MG63 (cell line): Measurements from ENCODE around the gene GPAT2. TPM values are rescaled to one million over a fixed set of nuclear protein-coding genes. Genes with fewer than 3 reads are reported as not detected.
A peak's percentile ranks its signal among the peaks of the same experiment; 100 is the strongest.
"Not testable (repeated sequence)": the region's sequence is repeated elsewhere in the genome, so short reads cannot be mapped to it uniquely, and the experiment has no call there.

Experiments used
- DNase-seq: peaks from one replicate; pipeline ENCODE4 v3.0.0-alpha.2; 2020
- H3K27me3 ChIP-seq: fragments of 250-450 bp; sonication (Bioruptor Pico); 2 replicates; pipeline ENCODE4 v1.5.1; 2020; ENCODE audit warnings: mild to moderate bottlenecking, moderate library complexity
- H3K36me3 ChIP-seq: fragments of 250-450 bp; sonication (Bioruptor Pico); 2 replicates; pipeline ENCODE4 v1.5.1; 2020; ENCODE audit warnings: mild to moderate bottlenecking, moderate library complexity
- H3K4me3 ChIP-seq: fragments of 250-450 bp; sonication (Bioruptor Pico); 2 replicates; pipeline ENCODE4 v1.5.1; 2020; ENCODE audit warnings: mild to moderate bottlenecking, moderate library complexity
- H3K9me3 ChIP-seq: fragments of 250-450 bp; sonication (Bioruptor Pico); 2 replicates; pipeline ENCODE4 v1.5.1; 2020; ENCODE audit warnings: mild to moderate bottlenecking, moderate library complexity
- total RNA-seq: library from RNA; depleted of rRNA; stranded (reverse); fragments of >200 nt; shearing (Covaris generic); gene quantifications from 2 replicates; pipeline ENCODE4 v1.2.3, GENCODE V29; 2014; ENCODE audit warnings: low replicate concordance

Gene GPAT2
- total RNA-seq, 1 experiment from 2014 or later, result not detected

GRCh38 chr2:96067902-96068581 lies 33.3 kb upstream of the GPAT2 start:
- H3K27me3 ChIP-seq, DNase-seq, H3K9me3 ChIP-seq, H3K4me3 ChIP-seq, H3K36me3 ChIP-seq: not testable (repeated sequence)

GRCh38 chr2:96067098-96067660 lies 32.5 kb upstream of the GPAT2 start:
- H3K4me3 ChIP-seq, H3K36me3 ChIP-seq, H3K27me3 ChIP-seq, DNase-seq, H3K9me3 ChIP-seq: not testable (repeated sequence)

DNA sequence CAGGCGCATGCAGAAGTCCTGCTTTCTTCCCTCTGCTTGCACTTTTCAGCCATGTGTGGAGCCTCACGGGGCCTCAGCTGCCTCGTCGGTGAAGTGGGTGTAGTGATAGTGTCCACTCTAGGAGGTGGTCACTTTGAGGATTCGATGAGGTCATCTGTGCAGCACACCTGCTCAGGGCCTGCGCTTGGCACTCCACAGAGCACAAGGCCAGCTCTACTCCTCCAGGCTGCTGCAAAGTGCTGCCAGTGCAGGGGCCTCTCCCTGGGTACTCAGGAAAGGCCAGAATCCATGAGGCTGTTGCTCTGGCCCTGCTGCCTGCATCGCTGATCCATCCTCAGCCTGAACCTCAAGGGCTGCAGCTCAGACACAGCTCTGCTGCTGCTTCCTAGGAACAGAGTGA lies 31.8 kb upstream of the GPAT2 start:
- not testable (repeated sequence) for DNase-seq, H3K27me3 ChIP-seq, H3K4me3 ChIP-seq, H3K36me3 ChIP-seq, H3K9me3 ChIP-seq

DNA sequence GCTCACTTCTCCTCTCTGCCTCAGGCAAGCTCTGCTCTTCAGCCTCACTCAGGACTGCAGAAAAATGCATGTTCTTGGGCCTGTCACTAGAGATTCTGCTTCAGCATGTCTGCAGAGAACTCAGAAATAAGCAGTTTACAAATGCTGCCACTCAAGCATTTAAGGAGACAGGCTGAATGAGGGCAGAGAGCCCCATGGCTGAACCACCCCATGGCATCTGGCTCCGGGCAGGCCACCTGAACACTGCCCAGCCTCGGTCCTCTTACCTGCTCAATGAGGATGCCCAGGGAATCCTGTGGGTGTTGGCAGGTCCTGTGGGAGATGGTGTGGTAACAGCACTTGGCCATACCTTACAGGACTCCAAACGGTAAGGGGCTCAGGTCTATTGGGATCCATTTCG lies 31.2 kb upstream of the GPAT2 start:
- not testable (repeated sequence) for H3K27me3 ChIP-seq, H3K4me3 ChIP-seq, H3K9me3 ChIP-seq, DNase-seq, H3K36me3 ChIP-seq

DNA sequence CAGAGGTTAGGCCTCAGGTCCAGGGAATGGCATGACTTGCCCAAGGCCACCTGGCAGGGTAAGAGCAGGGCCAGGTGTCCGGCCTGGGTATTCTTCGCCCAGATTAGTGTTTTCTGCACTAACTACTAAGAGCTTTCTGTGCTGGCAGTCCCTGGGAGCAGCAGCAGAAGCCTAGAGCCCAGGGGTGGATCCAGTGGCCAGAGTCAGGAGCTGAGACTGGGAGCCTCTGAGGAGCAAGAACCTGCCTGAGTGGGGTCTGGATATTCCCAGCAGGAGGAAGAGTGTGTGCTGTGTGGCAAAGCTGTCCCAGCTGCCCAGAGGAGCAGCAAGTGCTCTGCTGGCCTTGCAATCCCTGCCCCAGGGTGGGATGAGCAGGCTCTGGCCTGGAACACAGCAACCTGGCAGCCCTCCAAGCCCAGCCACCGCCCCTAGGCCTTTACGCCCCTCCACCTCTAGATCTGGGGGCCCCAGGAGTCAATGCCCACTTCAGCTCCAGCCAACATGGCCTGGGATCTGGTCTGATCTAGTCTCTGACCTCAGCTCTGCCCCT lies 30.7 kb upstream of the GPAT2 start:
- no peak for DNase-seq
- Histone ChIP-seq H3K9me3 (no peaks in the 10 kb centered on the region), H3K36me3 (no peaks in the 10 kb centered on the region), H3K27me3 (no peaks in the 10 kb centered on the region), H3K4me3 (no peak overlapping the region)

DNA sequence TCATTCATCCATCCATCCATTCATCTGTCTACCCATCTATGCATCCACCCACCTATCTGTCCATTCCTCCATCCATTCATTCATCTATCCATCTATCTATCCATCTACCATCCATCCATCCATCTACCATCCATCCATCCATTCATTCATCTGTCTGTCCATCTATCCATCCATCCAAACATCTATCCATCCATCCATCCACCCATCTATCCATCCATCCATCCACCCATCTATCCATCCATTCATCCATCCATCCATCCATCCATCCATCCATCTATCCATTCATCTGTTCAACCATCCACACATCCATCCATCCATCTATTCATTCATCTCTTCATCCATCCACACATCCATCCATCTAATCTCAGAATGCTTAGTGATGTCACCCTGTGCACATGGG lies 30.0 kb upstream of the GPAT2 start:
- DNase-seq, H3K4me3 ChIP-seq, H3K36me3 ChIP-seq, H3K9me3 ChIP-seq, H3K27me3 ChIP-seq: not testable (repeated sequence)

- H3K36me3 ChIP-seq, H3K4me3 ChIP-seq, DNase-seq, H3K9me3 ChIP-seq, H3K27me3 ChIP-seq: not testable (repeated sequence)
Observed at GRCh38 chr2:96064047-96064675, 29.4 kb upstream of the GPAT2 start.

- H3K4me3 ChIP-seq, H3K27me3 ChIP-seq, H3K36me3 ChIP-seq, H3K9me3 ChIP-seq: not testable (repeated sequence)
- DNase-seq, result peak; percentile 75
Observed at GRCh38 chr2:96063116-96063899, 28.6 kb upstream of the GPAT2 start.

- H3K36me3 ChIP-seq, H3K27me3 ChIP-seq, DNase-seq, H3K4me3 ChIP-seq, H3K9me3 ChIP-seq: not testable (repeated sequence)
Observed at GRCh38 chr2:96062483-96062882, 27.8 kb upstream of the GPAT2 start.

- DNase-seq, H3K36me3 ChIP-seq, H3K4me3 ChIP-seq, H3K9me3 ChIP-seq, H3K27me3 ChIP-seq: not testable (repeated sequence)
Observed at GRCh38 chr2:96061901-96062300, 27.2 kb upstream of the GPAT2 start.

DNA sequence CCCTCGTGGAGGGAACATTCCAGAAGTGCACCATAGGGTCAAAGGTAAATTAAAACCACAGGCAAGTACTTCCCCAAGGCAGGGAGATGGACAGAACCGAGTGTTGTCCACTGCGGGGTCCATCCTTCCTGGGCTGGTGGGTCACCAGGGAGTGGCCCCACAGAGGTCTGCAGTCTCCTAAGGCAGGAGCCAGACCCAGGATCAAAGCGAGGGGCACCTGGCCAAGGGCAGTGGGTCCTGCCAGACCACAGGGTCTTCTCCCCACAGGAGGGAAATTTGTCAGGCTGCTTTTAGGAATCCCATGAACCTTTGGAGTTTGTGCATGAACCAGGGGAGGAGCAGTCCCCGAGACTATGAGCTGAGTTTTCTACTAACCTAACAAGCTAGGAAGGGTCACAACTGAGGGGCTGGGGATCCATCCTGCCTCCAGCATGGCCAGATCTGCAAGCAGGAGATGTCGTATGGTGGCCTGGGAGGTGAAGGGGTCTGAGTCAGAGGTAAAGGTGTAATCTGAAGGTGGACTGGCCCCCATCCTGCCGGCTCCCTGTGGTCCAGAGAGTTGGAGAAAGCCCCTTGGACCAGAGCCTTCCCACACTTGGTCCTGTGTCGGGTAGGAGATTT lies 26.6 kb upstream of the GPAT2 start:
- H3K9me3 ChIP-seq, H3K27me3 ChIP-seq, H3K4me3 ChIP-seq, DNase-seq, H3K36me3 ChIP-seq: not testable (repeated sequence)

GRCh38 chr2:96060325-96060724 lies 25.6 kb upstream of the GPAT2 start:
- H3K27me3 ChIP-seq, H3K4me3 ChIP-seq, H3K9me3 ChIP-seq, H3K36me3 ChIP-seq, DNase-seq: not testable (repeated sequence)

DNA sequence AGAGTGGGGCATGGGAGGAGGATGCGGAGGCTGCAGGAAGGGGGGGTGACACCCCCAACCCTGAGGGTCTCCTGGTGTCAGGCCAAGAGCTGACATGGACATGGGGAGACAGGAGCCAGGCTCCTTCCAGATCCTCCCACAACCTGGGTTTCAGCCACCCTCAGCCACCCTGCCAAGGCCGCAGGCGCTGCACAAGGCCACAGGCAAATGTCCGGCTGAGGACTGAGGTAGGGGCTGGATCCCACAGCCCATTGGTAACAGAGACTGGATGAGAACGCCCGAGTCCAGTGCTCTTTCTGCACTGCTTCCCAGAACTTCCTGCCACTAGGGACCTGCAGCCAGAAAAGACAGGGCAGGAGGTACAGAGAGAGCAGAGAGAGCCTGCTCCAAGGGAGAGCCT lies 24.7 kb upstream of the GPAT2 start:
- not testable (repeated sequence) for H3K36me3 ChIP-seq, DNase-seq, H3K27me3 ChIP-seq, H3K4me3 ChIP-seq, H3K9me3 ChIP-seq

- not testable (repeated sequence) for DNase-seq, H3K36me3 ChIP-seq, H3K9me3 ChIP-seq, H3K4me3 ChIP-seq, H3K27me3 ChIP-seq
Observed at GRCh38 chr2:96055830-96056229, 21.1 kb upstream of the GPAT2 start.

DNA sequence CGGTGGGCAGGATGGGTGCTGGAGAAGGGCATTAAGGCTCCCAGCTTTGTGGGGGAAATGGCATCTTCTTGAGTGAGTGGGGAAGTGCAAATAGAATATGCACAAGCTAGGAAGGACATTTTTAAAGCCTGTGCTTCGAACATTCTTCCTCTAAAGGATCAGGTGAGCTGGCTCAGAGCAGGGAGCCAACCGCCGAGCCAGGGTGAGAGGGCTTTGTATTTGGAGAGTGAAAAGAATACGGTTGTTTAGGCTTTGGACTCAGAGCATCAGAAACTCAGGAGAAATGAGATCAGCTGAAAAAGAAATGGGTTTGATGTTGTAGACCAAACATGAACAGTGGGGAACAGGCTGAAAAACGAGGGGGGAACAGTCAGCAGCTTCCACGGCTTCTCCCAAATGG lies 19.8 kb upstream of the GPAT2 start:
- H3K4me3 ChIP-seq, H3K36me3 ChIP-seq, H3K27me3 ChIP-seq, H3K9me3 ChIP-seq, DNase-seq: not testable (repeated sequence)

DNA sequence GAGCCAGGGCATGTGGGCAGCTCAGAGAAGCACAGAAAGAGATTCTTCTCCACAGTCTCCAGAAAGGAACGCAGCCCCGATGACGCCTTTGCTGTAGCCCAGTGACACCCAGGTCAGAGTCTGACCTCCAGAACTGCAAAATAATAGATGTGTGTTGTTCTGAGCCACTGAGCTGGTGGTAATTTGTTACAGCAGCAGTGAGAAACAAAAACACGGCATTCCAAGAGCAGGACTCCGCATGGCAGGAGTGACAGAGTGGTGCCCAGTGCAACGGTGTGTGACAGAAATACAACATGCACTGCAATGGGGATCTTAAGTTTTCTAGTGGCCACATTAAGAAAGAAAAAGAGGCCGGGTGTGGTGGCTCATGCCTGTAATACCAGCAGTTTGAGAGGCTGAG lies 18.7 kb upstream of the GPAT2 start:
- not testable (repeated sequence) for H3K36me3 ChIP-seq, H3K4me3 ChIP-seq, H3K9me3 ChIP-seq, DNase-seq, H3K27me3 ChIP-seq

DNA sequence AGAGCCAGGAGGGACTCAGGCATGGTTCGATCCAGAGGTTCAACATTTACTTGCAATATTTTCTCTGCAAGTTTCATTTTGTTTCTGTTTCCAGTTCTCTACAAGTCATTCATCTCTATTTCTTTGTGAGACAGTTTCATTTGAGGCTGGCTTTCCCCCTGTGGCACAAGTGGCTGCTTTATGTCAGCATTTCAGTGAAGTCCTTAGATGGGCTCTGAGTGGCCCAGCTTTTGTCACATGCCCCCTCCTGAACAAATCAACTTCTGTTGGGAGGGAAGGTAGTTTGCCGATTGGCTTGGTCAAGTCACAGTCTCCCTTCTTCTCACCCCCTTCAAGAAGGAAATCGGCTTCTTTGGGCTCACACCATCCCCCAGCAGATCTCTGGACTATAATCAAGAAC lies 17.9 kb upstream of the GPAT2 start:
- H3K9me3 ChIP-seq, H3K36me3 ChIP-seq, H3K27me3 ChIP-seq, H3K4me3 ChIP-seq, DNase-seq: not testable (repeated sequence)
